ENCODE results near the gene MGAT1. TPM values are rescaled to one million over a fixed set of nuclear protein-coding genes. Genes with fewer than 3 reads are reported as not detected.
"Not testable (repeated sequence)": the region's sequence is repeated elsewhere in the genome, so short reads cannot be mapped to it uniquely, and the experiment has no call there.

Gene MGAT1
- total RNA-seq, 2 donors from 2014 or later = 76.2 to 101 TPM

GRCh38 chr5:180784497-180785097 is 18.0 kb downstream of the MGAT1 start:
- Mint-ChIP-seq H3K27me3 (ENCODE audit: insufficient read depth) (peaks cover 5% of the 10 kb centered on the region), H3K4me1 (peaks cover 32% of the 10 kb centered on the region), H3K4me3 (no peak overlapping the region), H3K9me3 (peaks cover 8% of the 10 kb centered on the region), H3K36me3 (ENCODE audit: low read depth) (peaks cover 9% of the 10 kb centered on the region), H3K27ac (no peak overlapping the region)
- peak; percentile 79 for TF ChIP-seq CTCF (conservative IDR thresholded peaks at IDR 0.05)
- H3K27ac ChIP-seq (ENCODE audit: low read depth, low read length) = no peak overlapping the region
- peak; percentile 89 for DNase-seq
- H3K9me3 ChIP-seq (ENCODE audit: control insufficient read depth, low read length) = peaks cover 10% of the 10 kb centered on the region
- no peak overlapping the region for H3K4me3 ChIP-seq (ENCODE audit: low read length)
- 29 to 64% methylated on average over 1 to 10 of the region's 13 CpGs for WGBS, 2 experiments (ENCODE audit: insufficient coverage in 1 of 2, insufficient read length in 1 of 2)
- H3K36me3 ChIP-seq (ENCODE audit: control insufficient read depth, insufficient read depth, low read length) = peaks cover 11% of the 10 kb centered on the region
- peaks cover 25% of the 10 kb centered on the region for H3K4me1 ChIP-seq (ENCODE audit: control insufficient read depth, insufficient read depth, low read length)
- H3K9ac ChIP-seq (ENCODE audit: extremely low read depth, low read length, poor library complexity, severe bottlenecking) = no peak overlapping the region
- H3K27me3 ChIP-seq (ENCODE audit: control insufficient read depth, insufficient read depth, low read length, poor library complexity, severe bottlenecking) = no peaks in the 10 kb centered on the region

- no peak overlapping the region for H3K4me3 ChIP-seq (ENCODE audit: low read length)
- no peak overlapping the region for H3K27ac ChIP-seq (ENCODE audit: low read depth, low read length)
- H3K27me3 ChIP-seq (ENCODE audit: control insufficient read depth, insufficient read depth, low read length, poor library complexity, severe bottlenecking) = no peaks in the 10 kb centered on the region
- H3K4me1 ChIP-seq (ENCODE audit: control insufficient read depth, insufficient read depth, low read length) = peaks cover 25% of the 10 kb centered on the region
- peaks cover 32% of the 10 kb centered on the region for H3K4me1 Mint-ChIP-seq
- H3K4me3 Mint-ChIP-seq = no peak overlapping the region
- 90% methylated on average over 12 of the region's 12 CpGs; no CpG with 5 or more reads in 1 of the 2 experiments for WGBS, 2 experiments (ENCODE audit: insufficient coverage in 1 of 2, insufficient read length in 1 of 2)
- peaks cover 7% of the 10 kb centered on the region for H3K27me3 Mint-ChIP-seq (ENCODE audit: insufficient read depth)
- H3K9me3 ChIP-seq (ENCODE audit: control insufficient read depth, low read length) = peaks cover 10% of the 10 kb centered on the region
- H3K36me3 ChIP-seq (ENCODE audit: control insufficient read depth, insufficient read depth, low read length) = no peaks in the 10 kb centered on the region
- DNase-seq = no peak
- H3K9ac ChIP-seq (ENCODE audit: extremely low read depth, low read length, poor library complexity, severe bottlenecking) = no peak overlapping the region
- H3K9me3 Mint-ChIP-seq = peaks cover 8% of the 10 kb centered on the region
- H3K27ac Mint-ChIP-seq = no peak overlapping the region
- peaks cover 3% of the 10 kb centered on the region for H3K36me3 Mint-ChIP-seq (ENCODE audit: low read depth)
- no peak for TF ChIP-seq CTCF (conservative IDR thresholded peaks at IDR 0.05)
These were observed 19.1 kb downstream of the MGAT1 start for GRCh38 chr5:180783340-180784052.

- Histone ChIP-seq H3K9ac (ENCODE audit: extremely low read depth, low read length, poor library complexity, severe bottlenecking) (no peak overlapping the region), H3K4me1 (ENCODE audit: control insufficient read depth, insufficient read depth, low read length) (peaks cover 20% of the 10 kb centered on the region), H3K27me3 (ENCODE audit: control insufficient read depth, insufficient read depth, low read length, poor library complexity, severe bottlenecking) (no peaks in the 10 kb centered on the region), H3K9me3 (ENCODE audit: control insufficient read depth, low read length) (peaks cover 10% of the 10 kb centered on the region), H3K27ac (ENCODE audit: low read depth, low read length) (no peak overlapping the region), H3K4me3 (ENCODE audit: low read length) (no peak overlapping the region), H3K36me3 (ENCODE audit: control insufficient read depth, insufficient read depth, low read length) (no peaks in the 10 kb centered on the region)
- DNase-seq = no peak
- H3K9me3 Mint-ChIP-seq = peaks cover 8% of the 10 kb centered on the region
- H3K27ac Mint-ChIP-seq = no peak overlapping the region
- WGBS, 2 experiments (ENCODE audit: insufficient coverage in 1 of 2, insufficient read length in 1 of 2) = 94 to 100% methylated on average over 1 to 2 of the region's 2 CpGs
- H3K4me3 Mint-ChIP-seq = no peak overlapping the region
- TF ChIP-seq CTCF (conservative IDR thresholded peaks at IDR 0.05) = no peak
- H3K4me1 Mint-ChIP-seq = peaks cover 26% of the 10 kb centered on the region
- H3K36me3 Mint-ChIP-seq (ENCODE audit: low read depth) = peaks cover 3% of the 10 kb centered on the region
- peaks cover 7% of the 10 kb centered on the region for H3K27me3 Mint-ChIP-seq (ENCODE audit: insufficient read depth)
These were observed 19.9 kb downstream of the MGAT1 start for GRCh38 chr5:180782748-180783147.

- not testable (repeated sequence) for H3K4me3 ChIP-seq (ENCODE audit: low read length)
These were observed 20.7 kb downstream of the MGAT1 start for GRCh38 chr5:180781900-180782326.

More at GRCh38 chr5:180781900-180782326, 20.7 kb downstream of the MGAT1 start:
- H3K4me1 Mint-ChIP-seq = peaks cover 19% of the 10 kb centered on the region
- H3K9ac ChIP-seq (ENCODE audit: extremely low read depth, low read length, poor library complexity, severe bottlenecking); H3K36me3 ChIP-seq (ENCODE audit: control insufficient read depth, insufficient read depth, low read length); H3K27me3 ChIP-seq (ENCODE audit: control insufficient read depth, insufficient read depth, low read length, poor library complexity, severe bottlenecking); DNase-seq; H3K36me3 Mint-ChIP-seq (ENCODE audit: low read depth); H3K27ac ChIP-seq (ENCODE audit: low read depth, low read length); H3K27me3 Mint-ChIP-seq (ENCODE audit: insufficient read depth); H3K9me3 Mint-ChIP-seq; H3K27ac Mint-ChIP-seq; H3K4me3 Mint-ChIP-seq: not testable (repeated sequence)
- WGBS, 2 experiments (ENCODE audit: insufficient coverage in 1 of 2, insufficient read length in 1 of 2) = 78 to 81% methylated on average over 13 to 14 of the region's 14 CpGs
- Histone ChIP-seq H3K9me3 (ENCODE audit: control insufficient read depth, low read length) (peaks cover 10% of the 10 kb centered on the region), H3K4me1 (ENCODE audit: control insufficient read depth, insufficient read depth, low read length) (peaks cover 13% of the 10 kb centered on the region)
